Body of pancreas (tissue), 4 donors: Measurements from ENCODE around the gene ABCA1.

Source experiments
- POLR2A ChIP-seq, 3 donors: fragments of 450-650 bp; IDR thresholded peaks; one replicate each; pipeline ENCODE4 v1.6.1; 2016; ENCODE audit warnings: antibody characterized with exemption in 3 of 3, mild to moderate bottlenecking in 2 of 3
- TF ChIP-seq, protein P1 (sequence below), 7 experiments: fragments of 450-650 bp in 4 of 7; fragments of 200-600 bp in 3 of 7; sonication (generic) in 3 of 7; IDR thresholded peaks; one replicate each; pipeline ENCODE4 v1.5.1; 2016 to 2019; ENCODE audit warnings: antibody characterized with exemption in 7 of 7

DNA sequence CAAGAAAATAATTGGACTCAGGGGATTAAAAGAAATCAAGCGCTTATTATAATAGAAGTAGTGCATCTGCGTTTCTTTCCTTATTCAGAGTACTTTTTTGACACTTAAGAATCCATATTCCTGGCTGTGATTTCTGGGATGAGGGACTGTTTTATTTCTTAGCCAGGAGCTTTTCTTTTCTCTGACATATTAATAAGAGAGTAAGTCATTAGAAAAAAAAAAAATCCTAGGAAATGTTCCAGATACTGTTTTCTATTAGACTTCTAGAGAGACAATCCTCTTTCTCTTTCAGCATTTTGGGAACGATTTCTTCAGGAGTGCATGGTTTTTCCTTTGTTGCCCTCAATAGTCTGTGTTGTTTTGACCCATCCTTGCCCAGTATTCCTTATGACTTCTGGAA, 8.3 kb upstream of the ABCA1 start:
- TF ChIP-seq, protein P1, sequence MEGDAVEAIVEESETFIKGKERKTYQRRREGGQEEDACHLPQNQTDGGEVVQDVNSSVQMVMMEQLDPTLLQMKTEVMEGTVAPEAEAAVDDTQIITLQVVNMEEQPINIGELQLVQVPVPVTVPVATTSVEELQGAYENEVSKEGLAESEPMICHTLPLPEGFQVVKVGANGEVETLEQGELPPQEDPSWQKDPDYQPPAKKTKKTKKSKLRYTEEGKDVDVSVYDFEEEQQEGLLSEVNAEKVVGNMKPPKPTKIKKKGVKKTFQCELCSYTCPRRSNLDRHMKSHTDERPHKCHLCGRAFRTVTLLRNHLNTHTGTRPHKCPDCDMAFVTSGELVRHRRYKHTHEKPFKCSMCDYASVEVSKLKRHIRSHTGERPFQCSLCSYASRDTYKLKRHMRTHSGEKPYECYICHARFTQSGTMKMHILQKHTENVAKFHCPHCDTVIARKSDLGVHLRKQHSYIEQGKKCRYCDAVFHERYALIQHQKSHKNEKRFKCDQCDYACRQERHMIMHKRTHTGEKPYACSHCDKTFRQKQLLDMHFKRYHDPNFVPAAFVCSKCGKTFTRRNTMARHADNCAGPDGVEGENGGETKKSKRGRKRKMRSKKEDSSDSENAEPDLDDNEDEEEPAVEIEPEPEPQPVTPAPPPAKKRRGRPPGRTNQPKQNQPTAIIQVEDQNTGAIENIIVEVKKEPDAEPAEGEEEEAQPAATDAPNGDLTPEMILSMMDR (IDR thresholded peaks at IDR 0.05), result no peak
- no peak for TF ChIP-seq POLR2A (IDR thresholded peaks at IDR 0.05)
